Measurements from ENCODE around the gene KRTAP4-8. TPM values are rescaled to one million over a fixed set of nuclear protein-coding genes. Genes with fewer than 3 reads are reported as not detected.
"Not testable (repeated sequence)": the region's sequence is repeated elsewhere in the genome, so short reads cannot be mapped to it uniquely, and the experiment has no call there.

KRTAP4-8 gene
- total RNA-seq, 1 experiment from 2014 or later: not detected

DNA sequence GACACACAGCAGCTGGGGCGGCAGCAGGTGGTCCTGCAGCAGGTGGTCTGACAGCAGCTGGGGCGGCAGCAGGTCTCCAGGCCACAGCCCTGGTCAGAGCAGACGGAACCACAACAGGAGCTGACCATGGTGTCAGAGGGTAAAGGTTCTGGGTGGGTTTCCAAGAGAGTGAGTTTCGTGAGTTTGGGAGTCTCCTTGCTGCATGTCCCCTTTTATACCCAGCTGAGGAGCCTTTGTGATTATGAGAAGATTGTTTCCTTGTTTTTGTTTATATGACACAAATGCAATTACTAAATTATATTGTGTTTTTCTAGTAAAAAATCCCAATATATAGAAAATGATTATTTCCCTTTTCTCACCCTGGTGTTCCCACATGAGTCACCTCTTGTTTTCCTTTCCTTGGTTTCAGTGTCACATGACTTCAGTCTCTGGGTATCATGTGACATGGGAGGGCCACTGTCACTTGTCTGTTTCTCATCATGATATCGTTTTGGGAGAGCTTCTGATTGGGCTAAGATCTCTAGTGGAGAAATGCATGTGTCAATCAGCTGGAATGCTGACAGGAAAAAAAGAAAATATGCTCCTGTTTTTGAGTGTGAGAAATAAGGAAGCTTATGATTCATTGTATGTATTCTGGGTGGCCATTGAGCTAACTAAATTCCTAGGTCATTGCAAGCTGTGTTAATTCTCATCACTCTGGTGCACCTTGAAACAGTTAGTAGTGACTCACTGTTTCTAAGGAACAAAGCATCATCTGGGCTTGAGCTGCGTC is 42.6 kb upstream of the KRTAP4-8 start, which contains the start of gene KRTAP4-6:
Gene KRTAP4-6 (minus strand): TSS at position 185 of the 772 bp plus-strand sequence. CDS start 57 bp downstream, at position 128.
- H3K27ac ChIP-seq (ENCODE audit: low read length): no peak within 1 kb of the TSS
- ChIA-PET POLR2A (interaction anchor here (0.5 kb wide), 1 partner anchor 42 kb away, joined by 3 read pairs; no protein-coding TSS in a partner anchor), CTCF (no interaction called here)
- intact Hi-C loops (cut with micrococcal nuclease; ENCODE audit: unreplicated experiment): no loop called here
- H3K4me1 ChIP-seq (ENCODE audit: control insufficient read depth, insufficient read depth, low read length): no peaks in the 10 kb centered on the region
- ATAC-seq (no peak), DNase-seq (ENCODE audit: low read depth, low spot score) (peak; percentile 12)
- H3K36me3 ChIP-seq (ENCODE audit: control insufficient read depth, insufficient read depth, low read length): no peaks in the 10 kb centered on the region
- TF ChIP-seq POLR2AphosphoS5 (IDR thresholded peaks at IDR 0.05; ENCODE audit: low read depth, low read length) (no peak), TCF7L2 (IDR thresholded peaks at IDR 0.05; ENCODE audit: low read depth, low read length) (no peak), SIN3A (IDR thresholded peaks at IDR 0.05; ENCODE audit: borderline replicate concordance, insufficient read depth, low read depth, low read length) (no peak)
- TF ChIP-seq, protein P1, sequence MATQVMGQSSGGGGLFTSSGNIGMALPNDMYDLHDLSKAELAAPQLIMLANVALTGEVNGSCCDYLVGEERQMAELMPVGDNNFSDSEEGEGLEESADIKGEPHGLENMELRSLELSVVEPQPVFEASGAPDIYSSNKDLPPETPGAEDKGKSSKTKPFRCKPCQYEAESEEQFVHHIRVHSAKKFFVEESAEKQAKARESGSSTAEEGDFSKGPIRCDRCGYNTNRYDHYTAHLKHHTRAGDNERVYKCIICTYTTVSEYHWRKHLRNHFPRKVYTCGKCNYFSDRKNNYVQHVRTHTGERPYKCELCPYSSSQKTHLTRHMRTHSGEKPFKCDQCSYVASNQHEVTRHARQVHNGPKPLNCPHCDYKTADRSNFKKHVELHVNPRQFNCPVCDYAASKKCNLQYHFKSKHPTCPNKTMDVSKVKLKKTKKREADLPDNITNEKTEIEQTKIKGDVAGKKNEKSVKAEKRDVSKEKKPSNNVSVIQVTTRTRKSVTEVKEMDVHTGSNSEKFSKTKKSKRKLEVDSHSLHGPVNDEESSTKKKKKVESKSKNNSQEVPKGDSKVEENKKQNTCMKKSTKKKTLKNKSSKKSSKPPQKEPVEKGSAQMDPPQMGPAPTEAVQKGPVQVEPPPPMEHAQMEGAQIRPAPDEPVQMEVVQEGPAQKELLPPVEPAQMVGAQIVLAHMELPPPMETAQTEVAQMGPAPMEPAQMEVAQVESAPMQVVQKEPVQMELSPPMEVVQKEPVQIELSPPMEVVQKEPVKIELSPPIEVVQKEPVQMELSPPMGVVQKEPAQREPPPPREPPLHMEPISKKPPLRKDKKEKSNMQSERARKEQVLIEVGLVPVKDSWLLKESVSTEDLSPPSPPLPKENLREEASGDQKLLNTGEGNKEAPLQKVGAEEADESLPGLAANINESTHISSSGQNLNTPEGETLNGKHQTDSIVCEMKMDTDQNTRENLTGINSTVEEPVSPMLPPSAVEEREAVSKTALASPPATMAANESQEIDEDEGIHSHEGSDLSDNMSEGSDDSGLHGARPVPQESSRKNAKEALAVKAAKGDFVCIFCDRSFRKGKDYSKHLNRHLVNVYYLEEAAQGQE (IDR thresholded peaks at IDR 0.05; ENCODE audit: insufficient read depth in 1 of 2, low read depth in 2 of 2, low read length in 1 of 2): no peak
- TF ChIP-seq, protein P2, sequence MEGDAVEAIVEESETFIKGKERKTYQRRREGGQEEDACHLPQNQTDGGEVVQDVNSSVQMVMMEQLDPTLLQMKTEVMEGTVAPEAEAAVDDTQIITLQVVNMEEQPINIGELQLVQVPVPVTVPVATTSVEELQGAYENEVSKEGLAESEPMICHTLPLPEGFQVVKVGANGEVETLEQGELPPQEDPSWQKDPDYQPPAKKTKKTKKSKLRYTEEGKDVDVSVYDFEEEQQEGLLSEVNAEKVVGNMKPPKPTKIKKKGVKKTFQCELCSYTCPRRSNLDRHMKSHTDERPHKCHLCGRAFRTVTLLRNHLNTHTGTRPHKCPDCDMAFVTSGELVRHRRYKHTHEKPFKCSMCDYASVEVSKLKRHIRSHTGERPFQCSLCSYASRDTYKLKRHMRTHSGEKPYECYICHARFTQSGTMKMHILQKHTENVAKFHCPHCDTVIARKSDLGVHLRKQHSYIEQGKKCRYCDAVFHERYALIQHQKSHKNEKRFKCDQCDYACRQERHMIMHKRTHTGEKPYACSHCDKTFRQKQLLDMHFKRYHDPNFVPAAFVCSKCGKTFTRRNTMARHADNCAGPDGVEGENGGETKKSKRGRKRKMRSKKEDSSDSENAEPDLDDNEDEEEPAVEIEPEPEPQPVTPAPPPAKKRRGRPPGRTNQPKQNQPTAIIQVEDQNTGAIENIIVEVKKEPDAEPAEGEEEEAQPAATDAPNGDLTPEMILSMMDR (IDR thresholded peaks at IDR 0.05): no peak
- in situ Hi-C loops (cut with HindIII; ENCODE audit: low pct_unique_long_range_greater_than_20kb, low sequenced_read_pairs): no loop called here
- no TSS peak for BruUV-seq (replicated peaks)
- no peaks in the 10 kb centered on the region for H3K9me3 ChIP-seq (ENCODE audit: control insufficient read depth, insufficient read depth, low read depth, low read length)
- H3K4me3 ChIP-seq (ENCODE audit: low read depth in 2 of 2, low read length in 2 of 2): no peak within 1 kb of the TSS
- no peaks in the 10 kb centered on the region for H3K27me3 ChIP-seq (ENCODE audit: control insufficient read depth, insufficient read depth, low read length)

DNA sequence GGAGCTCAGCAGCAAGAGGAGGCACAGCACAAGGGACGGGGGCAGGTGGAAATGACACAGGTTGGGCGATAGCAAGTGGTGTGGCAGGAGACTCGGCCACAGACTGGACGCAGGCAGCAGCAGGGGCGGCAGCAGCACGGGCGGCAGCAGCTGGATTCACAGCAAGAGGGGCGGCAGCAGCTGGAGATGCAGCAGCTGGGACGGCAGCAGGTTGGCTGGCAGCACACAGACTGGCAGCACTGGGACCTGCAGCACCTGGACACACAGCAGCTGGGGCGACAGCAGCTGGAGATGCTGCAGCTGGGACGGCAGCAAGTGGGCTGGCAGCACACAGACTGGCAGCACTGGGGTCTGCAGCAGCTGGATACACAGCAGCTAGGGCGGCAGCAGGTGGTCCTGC is 41.9 kb upstream of the KRTAP4-8 start:
- in situ Hi-C loops (cut with HindIII; ENCODE audit: low pct_unique_long_range_greater_than_20kb, low sequenced_read_pairs); BruUV-seq (replicated peaks); DNase-seq (ENCODE audit: low read depth, low spot score); H3K4me1 ChIP-seq (ENCODE audit: control insufficient read depth, insufficient read depth, low read length); intact Hi-C loops (cut with micrococcal nuclease; ENCODE audit: unreplicated experiment); H3K36me3 ChIP-seq (ENCODE audit: control insufficient read depth, insufficient read depth, low read length); H3K4me3 ChIP-seq (ENCODE audit: low read depth in 2 of 2, low read length in 2 of 2); H3K27me3 ChIP-seq (ENCODE audit: control insufficient read depth, insufficient read depth, low read length); CTCF ChIA-PET; H3K27ac ChIP-seq (ENCODE audit: low read length); ATAC-seq; POLR2A ChIA-PET; H3K9me3 ChIP-seq (ENCODE audit: control insufficient read depth, insufficient read depth, low read depth, low read length): not testable (repeated sequence)

Measured in Panc1 (cell line).